ENCODE data around the gene OR4K17.
"Not testable (repeated sequence)": the region's sequence is repeated elsewhere in the genome, so short reads cannot be mapped to it uniquely, and the experiment has no call there.

- TF ChIP-seq CTCF (tag by site-specific recombination; IDR thresholded peaks at IDR 0.05); ZNF558 (tag by site-specific recombination; IDR thresholded peaks at IDR 0.05); KLF10 (tag by site-specific recombination; IDR thresholded peaks at IDR 0.05); BCL6B (tag by site-specific recombination; IDR thresholded peaks at IDR 0.05); ZBTB8A (tag by site-specific recombination; IDR thresholded peaks at IDR 0.05); ZNF174 (tag by site-specific recombination; IDR thresholded peaks at IDR 0.05); ZNF274 (IDR thresholded peaks at IDR 0.05; ENCODE audit: low read length); ZNF274 (tag by site-specific recombination; IDR thresholded peaks at IDR 0.05; ENCODE audit: borderline replicate concordance); ZNF654 (tag by site-specific recombination; IDR thresholded peaks at IDR 0.05; ENCODE audit: low read depth); ZNF488 (tag by site-specific recombination; IDR thresholded peaks at IDR 0.05); INSM2 (tag by site-specific recombination; IDR thresholded peaks at IDR 0.05); ZNF350 (tag by site-specific recombination; IDR thresholded peaks at IDR 0.05); ZNF311 (tag by site-specific recombination; IDR thresholded peaks at IDR 0.05; ENCODE audit: borderline replicate concordance); ZNF626 (tag by site-specific recombination; IDR thresholded peaks at IDR 0.05): not testable (repeated sequence)
Observed at GRCh38 chr14:20169852-20170251, 59.3 kb downstream of the OR4K17 start.

Measured in HEK293 (cell line).